Measurements from ENCODE around the gene PLA2G4C.

Gene PLA2G4C

GRCh38 chr19:48051335-48052033 is 59.1 kb downstream of the PLA2G4C start:
- no peak for DNase-seq

GRCh38 chr19:48044561-48044960 is 66.1 kb downstream of the PLA2G4C start:
- DNase-seq, result no peak

DNA sequence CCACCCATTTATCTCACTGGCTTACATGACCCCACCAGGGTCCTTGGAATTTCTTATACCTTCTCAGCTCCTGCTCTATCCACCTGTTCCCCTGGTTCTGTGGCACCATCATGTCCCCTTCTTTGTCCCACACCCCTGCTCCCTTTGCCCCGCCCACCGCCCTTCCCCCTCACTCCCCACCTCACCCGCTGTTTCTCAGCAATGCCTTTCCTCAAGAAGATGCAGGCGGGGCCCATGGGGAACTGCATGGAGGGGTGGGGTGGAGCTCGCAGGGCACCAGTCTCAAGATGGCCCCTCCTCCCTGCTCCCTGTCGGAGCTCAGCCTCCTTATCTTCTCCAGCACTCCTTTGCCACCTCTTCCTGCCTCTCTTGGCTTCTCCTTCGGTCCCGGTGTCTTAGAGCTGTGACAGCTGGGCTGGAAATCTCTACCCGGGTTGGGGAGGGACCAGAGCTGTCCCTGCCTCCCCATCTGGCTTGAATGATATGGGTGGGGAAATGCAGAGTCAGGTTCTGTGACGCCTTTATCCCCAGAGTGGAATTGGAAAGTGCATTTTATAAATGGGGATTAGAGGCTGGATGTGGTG is 66.8 kb downstream of the PLA2G4C start, which contains the start of gene CABP5:
TSS of gene CABP5 (minus strand) at position 405 of the 584 bp plus-strand sequence. CDS start at position 248, 157 bp downstream.
- no peak for DNase-seq

GRCh38 chr19:48041877-48042580 is 68.6 kb downstream of the PLA2G4C start:
- DNase-seq, result no peak

- no peak for DNase-seq
Measured at GRCh38 chr19:48036765-48037164, 73.9 kb downstream of the PLA2G4C start.

GRCh38 chr19:48033604-48034003 is 77.0 kb downstream of the PLA2G4C start:
- no peak for DNase-seq

DNA sequence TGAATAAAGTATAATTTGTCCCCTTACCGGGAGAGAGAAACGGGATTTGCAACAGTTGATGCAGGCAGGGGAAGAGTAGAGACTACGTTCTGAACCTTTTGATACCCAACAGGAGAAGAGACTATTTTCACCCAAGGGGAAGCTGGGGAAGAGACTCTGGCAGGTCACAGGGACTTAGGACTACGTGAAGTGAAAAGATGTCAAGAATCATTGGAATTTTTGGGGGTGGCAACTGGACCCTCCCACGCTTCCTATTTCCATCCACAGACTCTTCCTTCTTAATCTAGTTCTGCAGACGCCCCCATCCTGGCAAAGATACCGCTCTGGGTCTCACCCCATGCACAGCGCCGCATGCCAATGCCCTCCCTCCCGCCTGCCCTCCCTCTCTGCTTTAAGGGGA is 80.5 kb downstream of the PLA2G4C start:
- no peak for DNase-seq

- DNase-seq, result no peak
Measured at GRCh38 chr19:48029431-48029830, 81.2 kb downstream of the PLA2G4C start.

GRCh38 chr19:48025480-48025879 is 85.1 kb downstream of the PLA2G4C start:
- DNase-seq, result no peak

DNA sequence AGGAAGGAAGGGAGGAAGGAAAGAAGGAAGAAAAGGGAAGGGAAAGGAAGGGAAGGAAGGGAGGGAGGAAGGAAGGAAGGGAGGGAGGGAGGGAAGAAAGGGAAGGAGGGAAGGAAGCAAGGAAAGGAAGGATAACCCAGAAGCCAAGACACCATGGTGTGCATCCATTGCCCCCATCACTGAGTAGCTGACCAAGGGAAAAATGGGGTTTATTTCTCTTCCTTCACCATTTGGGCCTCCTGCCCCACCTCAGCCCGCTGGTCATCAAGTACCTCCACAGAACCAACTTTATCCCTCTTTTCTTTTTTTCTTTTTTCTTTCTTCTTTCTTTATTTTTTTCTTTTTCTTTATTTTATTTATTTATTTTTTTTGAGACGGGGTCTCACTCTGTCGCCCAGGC is 87.1 kb downstream of the PLA2G4C start:
- DNase-seq, result no peak

DNA sequence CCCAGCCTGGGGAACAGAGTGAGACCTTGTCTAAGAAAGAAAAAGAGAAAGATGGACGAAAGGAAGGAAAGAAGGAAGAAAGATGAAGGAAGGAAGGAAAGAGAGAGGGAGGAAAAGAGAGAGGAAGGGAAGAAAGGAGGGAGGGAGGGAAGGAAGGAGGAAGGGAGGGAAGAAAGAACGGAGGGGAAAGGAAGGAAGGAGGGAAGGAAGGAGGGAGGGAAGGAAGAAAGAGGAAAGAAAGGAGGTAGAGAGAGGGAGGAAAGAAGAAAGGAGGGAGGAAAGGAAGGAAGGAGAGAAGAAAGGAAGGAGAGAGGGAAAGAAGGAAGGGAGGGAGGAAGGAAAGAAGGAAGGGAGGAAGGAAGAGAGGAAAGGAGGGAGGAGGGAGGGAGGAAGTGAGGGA is 87.6 kb downstream of the PLA2G4C start:
- no peak for DNase-seq

GRCh38 chr19:48020686-48021085 is 89.9 kb downstream of the PLA2G4C start:
- DNase-seq, result no peak

DNA sequence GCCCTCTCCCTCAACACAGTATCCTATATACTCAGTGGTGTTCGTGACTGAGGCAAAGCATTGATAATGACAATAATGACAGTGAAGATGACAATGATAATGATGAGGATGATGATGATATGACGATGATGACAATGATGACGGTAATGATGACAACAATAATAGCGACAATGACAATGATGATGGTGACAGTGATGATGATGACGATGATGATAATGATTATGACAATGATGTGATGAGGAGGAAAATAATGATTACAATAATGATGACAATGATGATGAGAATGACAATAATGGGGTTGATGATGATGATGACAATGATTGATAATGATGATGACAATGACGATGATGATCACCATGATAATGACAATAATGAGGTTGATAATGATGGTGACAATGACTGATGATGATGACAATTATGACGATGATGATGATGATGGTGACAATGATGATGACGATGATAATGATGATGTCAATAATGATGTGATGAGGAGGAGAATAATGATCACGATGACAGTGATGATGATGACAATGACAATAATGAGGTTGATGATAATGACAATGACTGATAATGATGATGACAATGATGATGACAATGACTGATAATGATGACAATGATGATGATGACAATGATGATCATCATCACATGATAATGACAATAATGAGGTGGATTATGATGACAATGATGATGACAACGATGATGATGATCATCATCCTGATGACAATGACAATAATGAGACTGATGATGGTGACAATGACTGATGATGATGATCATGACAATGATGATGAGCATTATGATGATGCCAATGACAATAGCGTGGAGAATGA is 99.5 kb downstream of the PLA2G4C start:
- DNase-seq, result no peak

DNA sequence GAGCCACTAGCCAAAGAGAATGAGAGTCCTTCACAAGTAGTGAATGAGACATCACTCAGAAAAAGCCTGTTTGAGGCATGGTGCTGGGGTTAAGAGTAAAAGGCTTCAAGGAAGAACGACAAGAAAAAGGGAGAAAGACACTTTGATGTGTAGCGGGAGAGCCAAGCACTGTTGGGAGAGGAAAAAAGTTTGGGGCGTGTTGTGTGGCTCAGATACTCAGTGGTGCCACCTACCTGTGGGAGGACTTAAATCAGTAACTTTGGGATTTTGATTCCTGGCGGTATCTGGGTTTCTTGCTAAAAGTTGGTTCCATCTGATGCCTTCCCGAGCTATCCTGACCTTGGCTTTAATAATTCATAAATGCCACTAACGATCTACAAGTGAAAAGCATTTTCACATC is 103.9 kb downstream of the PLA2G4C start:
- no peak for DNase-seq

GRCh38 chr19:48004236-48004635 is 106.4 kb downstream of the PLA2G4C start:
- no peak for DNase-seq

DNA sequence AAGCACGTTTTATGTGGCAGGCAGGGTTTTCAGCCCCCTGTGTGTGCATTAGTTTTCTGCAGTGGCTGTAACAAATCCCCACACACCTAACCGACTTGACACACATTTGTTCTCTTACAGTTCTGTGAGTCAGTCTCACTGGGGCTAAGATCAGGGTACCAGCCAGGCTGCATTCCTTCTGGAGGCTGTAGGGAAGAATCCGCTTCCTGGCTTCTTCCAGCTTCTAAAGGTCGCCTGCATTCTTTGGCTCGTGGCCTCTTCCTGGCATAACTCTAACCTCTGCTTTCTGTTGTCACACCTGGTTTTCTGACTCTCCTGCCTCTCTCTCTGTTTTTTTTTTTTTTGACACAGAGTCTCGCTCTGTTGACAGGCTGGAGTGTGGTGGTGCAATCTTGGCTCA is 109.8 kb downstream of the PLA2G4C start:
- no peak for DNase-seq

DNA sequence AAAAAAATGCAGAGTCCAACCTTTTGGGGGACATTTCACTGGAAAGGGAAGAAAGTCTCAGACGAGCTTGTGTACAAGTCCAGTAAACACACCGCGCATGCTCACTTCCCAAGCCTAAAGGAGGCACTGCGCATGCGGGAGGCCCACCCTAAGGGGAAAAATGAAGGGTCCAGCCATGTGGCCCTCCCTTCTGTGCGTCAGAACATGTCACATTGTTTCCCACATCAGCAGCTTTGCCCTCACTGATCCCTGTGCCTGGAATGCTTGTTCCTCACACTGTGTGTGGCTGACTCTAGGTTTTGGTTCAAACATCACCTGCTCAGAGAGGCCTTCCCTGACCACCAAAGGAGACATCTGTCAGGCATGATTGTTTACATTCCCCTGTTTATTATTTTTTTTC is 111.8 kb downstream of the PLA2G4C start:
- DNase-seq, result no peak
